Measurements from ENCODE around the gene UBE2D2. TPM values are rescaled to one million over a fixed set of nuclear protein-coding genes. Genes with fewer than 3 reads are reported as not detected.

The UBE2D2 gene
- total and polyA plus RNA-seq, 2 of the 13 experiments (the other 11 are each of a cell fraction or from before 2014, with no cell fraction given) = 79.1 to 109 TPM

DNA sequence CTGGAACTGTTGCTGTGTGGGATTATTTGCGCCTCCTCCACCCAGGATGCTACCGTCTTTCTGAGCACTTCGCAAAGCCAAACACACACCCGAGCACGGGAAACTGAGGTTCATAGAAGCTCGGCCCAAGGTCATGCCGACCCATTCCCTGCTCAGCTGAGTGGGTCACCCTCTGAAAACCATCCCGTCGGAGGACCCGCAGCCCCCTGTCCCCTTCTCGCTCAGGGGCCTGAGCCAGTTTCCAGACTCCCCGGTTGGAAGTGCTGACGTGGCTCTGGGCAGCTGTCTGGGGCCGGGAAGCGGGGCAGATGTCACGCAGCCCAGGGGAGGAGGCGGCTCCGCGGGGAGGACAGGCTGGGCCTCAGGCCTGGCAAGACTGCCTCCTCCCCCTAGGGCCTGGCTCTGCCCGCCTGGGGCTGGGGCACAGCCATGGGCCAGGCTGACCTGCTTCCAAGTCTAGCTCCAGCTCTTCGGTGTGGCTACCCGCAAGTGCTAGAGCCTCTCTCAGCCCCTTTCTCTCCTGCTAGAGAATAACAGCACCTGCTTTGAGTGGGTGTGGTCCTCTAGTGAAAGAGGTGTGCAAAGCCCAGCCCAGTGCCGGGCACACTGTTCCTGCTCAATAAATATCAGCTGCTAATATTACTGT is 77.1 kb downstream of the UBE2D2 start (continued):
- TF ChIP-seq, protein P1, sequence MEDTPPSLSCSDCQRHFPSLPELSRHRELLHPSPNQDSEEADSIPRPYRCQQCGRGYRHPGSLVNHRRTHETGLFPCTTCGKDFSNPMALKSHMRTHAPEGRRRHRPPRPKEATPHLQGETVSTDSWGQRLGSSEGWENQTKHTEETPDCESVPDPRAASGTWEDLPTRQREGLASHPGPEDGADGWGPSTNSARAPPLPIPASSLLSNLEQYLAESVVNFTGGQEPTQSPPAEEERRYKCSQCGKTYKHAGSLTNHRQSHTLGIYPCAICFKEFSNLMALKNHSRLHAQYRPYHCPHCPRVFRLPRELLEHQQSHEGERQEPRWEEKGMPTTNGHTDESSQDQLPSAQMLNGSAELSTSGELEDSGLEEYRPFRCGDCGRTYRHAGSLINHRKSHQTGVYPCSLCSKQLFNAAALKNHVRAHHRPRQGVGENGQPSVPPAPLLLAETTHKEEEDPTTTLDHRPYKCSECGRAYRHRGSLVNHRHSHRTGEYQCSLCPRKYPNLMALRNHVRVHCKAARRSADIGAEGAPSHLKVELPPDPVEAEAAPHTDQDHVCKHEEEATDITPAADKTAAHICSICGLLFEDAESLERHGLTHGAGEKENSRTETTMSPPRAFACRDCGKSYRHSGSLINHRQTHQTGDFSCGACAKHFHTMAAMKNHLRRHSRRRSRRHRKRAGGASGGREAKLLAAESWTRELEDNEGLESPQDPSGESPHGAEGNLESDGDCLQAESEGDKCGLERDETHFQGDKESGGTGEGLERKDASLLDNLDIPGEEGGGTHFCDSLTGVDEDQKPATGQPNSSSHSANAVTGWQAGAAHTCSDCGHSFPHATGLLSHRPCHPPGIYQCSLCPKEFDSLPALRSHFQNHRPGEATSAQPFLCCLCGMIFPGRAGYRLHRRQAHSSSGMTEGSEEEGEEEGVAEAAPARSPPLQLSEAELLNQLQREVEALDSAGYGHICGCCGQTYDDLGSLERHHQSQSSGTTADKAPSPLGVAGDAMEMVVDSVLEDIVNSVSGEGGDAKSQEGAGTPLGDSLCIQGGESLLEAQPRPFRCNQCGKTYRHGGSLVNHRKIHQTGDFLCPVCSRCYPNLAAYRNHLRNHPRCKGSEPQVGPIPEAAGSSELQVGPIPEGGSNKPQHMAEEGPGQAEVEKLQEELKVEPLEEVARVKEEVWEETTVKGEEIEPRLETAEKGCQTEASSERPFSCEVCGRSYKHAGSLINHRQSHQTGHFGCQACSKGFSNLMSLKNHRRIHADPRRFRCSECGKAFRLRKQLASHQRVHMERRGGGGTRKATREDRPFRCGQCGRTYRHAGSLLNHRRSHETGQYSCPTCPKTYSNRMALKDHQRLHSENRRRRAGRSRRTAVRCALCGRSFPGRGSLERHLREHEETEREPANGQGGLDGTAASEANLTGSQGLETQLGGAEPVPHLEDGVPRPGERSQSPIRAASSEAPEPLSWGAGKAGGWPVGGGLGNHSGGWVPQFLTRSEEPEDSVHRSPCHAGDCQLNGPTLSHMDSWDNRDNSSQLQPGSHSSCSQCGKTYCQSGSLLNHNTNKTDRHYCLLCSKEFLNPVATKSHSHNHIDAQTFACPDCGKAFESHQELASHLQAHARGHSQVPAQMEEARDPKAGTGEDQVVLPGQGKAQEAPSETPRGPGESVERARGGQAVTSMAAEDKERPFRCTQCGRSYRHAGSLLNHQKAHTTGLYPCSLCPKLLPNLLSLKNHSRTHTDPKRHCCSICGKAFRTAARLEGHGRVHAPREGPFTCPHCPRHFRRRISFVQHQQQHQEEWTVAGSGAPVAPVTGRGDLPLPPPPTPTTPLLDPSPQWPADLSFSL (CRISPR knock-in tag; IDR thresholded peaks at IDR 0.05) = 0 out of 2 replicates have a peak, but pooled peaks have one; percentile 11
- TF ChIP-seq ZNF501 (CRISPR knock-in tag; IDR thresholded peaks at IDR 0.05) (0 out of 2 replicates have a peak, but pooled peaks have one; percentile 28), EP300 (IDR thresholded peaks at IDR 0.05; ENCODE audit: low read depth in 2 of 2, low read length in 2 of 2) (no peak), EP300 (CRISPR knock-in tag; IDR thresholded peaks at IDR 0.05; ENCODE audit: borderline replicate concordance) (no peak; the same call in 1 of the 2 replicates), MYNN (CRISPR knock-in tag; IDR thresholded peaks at IDR 0.05; ENCODE audit: low read depth) (no peak), MAFF (IDR thresholded peaks at IDR 0.05; ENCODE audit: low read depth, low read length) (peak; percentile 75), SMARCE1 (IDR thresholded peaks at IDR 0.05; ENCODE audit: borderline replicate concordance) (no peak), ZNF282 (IDR thresholded peaks at IDR 0.05; ENCODE audit: partially characterized antibody) (no peak), JUN (CRISPR knock-in tag; IDR thresholded peaks at IDR 0.05) (no peak), ZNF292 (CRISPR knock-in tag; IDR thresholded peaks at IDR 0.05; ENCODE audit: borderline replicate concordance, low read depth) (no peak), RXRB (CRISPR knock-in tag; IDR thresholded peaks at IDR 0.05; ENCODE audit: borderline replicate concordance) (peak; percentile 47), HNRNPLL (IDR thresholded peaks at IDR 0.05; ENCODE audit: low read depth, low read length, poor library complexity, severe bottlenecking) (peak; percentile 10), TEAD3 (CRISPR knock-in tag; optimal IDR thresholded peaks at IDR 0.05; ENCODE audit: borderline replicate concordance) (peak; percentile 14)
- TF ChIP-seq, protein P2, sequence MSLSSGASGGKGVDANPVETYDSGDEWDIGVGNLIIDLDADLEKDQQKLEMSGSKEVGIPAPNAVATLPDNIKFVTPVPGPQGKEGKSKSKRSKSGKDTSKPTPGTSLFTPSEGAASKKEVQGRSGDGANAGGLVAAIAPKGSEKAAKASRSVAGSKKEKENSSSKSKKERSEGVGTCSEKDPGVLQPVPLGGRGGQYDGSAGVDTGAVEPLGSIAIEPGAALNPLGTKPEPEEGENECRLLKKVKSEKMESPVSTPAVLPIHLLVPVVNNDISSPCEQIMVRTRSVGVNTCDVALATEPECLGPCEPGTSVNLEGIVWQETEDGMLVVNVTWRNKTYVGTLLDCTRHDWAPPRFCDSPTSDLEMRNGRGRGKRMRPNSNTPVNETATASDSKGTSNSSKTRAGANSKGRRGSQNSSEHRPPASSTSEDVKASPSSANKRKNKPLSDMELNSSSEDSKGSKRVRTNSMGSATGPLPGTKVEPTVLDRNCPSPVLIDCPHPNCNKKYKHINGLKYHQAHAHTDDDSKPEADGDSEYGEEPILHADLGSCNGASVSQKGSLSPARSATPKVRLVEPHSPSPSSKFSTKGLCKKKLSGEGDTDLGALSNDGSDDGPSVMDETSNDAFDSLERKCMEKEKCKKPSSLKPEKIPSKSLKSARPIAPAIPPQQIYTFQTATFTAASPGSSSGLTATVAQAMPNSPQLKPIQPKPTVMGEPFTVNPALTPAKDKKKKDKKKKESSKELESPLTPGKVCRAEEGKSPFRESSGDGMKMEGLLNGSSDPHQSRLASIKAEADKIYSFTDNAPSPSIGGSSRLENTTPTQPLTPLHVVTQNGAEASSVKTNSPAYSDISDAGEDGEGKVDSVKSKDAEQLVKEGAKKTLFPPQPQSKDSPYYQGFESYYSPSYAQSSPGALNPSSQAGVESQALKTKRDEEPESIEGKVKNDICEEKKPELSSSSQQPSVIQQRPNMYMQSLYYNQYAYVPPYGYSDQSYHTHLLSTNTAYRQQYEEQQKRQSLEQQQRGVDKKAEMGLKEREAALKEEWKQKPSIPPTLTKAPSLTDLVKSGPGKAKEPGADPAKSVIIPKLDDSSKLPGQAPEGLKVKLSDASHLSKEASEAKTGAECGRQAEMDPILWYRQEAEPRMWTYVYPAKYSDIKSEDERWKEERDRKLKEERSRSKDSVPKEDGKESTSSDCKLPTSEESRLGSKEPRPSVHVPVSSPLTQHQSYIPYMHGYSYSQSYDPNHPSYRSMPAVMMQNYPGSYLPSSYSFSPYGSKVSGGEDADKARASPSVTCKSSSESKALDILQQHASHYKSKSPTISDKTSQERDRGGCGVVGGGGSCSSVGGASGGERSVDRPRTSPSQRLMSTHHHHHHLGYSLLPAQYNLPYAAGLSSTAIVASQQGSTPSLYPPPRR (CRISPR knock-in tag; IDR thresholded peaks at IDR 0.05; ENCODE audit: borderline replicate concordance) = peak; percentile 30; the same call in 1 of the 2 replicates
